Measurements from ENCODE around the gene ZBTB43. TPM values are rescaled to one million over a fixed set of nuclear protein-coding genes. Genes with fewer than 3 reads are reported as not detected.
A peak's percentile ranks its signal among the peaks of the same experiment; 100 is the strongest.

ZBTB43 gene
- total RNA-seq, 2 donors from 2014 or later: 12.5 to 17.0 TPM

- H3K36me3 ChIP-seq: peaks cover 3% of the 10 kb centered on the region
- no peak overlapping the region for H3K27ac ChIP-seq
- peaks cover 19 to 30% of the 10 kb centered on the region in 2 donors for H3K4me1 ChIP-seq (ENCODE audit: control insufficient read depth in 1 of 2, low read depth in 2 of 2)
- no peak overlapping the region for H3K4me3 ChIP-seq
- no peaks in the 10 kb centered on the region for H3K27me3 ChIP-seq (replicated peaks; ENCODE audit: insufficient read depth)
- ATAC-seq (ENCODE audit: insufficient number of reproducible peaks, low FRiP score, low read depth) (no peak), DNase-seq (ENCODE audit: low spot score) (no peak)
- TF ChIP-seq, protein P1, sequence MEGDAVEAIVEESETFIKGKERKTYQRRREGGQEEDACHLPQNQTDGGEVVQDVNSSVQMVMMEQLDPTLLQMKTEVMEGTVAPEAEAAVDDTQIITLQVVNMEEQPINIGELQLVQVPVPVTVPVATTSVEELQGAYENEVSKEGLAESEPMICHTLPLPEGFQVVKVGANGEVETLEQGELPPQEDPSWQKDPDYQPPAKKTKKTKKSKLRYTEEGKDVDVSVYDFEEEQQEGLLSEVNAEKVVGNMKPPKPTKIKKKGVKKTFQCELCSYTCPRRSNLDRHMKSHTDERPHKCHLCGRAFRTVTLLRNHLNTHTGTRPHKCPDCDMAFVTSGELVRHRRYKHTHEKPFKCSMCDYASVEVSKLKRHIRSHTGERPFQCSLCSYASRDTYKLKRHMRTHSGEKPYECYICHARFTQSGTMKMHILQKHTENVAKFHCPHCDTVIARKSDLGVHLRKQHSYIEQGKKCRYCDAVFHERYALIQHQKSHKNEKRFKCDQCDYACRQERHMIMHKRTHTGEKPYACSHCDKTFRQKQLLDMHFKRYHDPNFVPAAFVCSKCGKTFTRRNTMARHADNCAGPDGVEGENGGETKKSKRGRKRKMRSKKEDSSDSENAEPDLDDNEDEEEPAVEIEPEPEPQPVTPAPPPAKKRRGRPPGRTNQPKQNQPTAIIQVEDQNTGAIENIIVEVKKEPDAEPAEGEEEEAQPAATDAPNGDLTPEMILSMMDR (IDR thresholded peaks at IDR 0.05): no peak
- no peaks in the 10 kb centered on the region for H3K9me3 ChIP-seq
Measured at GRCh38 chr9:126859111-126859510, 54.3 kb downstream of the ZBTB43 start.

DNA sequence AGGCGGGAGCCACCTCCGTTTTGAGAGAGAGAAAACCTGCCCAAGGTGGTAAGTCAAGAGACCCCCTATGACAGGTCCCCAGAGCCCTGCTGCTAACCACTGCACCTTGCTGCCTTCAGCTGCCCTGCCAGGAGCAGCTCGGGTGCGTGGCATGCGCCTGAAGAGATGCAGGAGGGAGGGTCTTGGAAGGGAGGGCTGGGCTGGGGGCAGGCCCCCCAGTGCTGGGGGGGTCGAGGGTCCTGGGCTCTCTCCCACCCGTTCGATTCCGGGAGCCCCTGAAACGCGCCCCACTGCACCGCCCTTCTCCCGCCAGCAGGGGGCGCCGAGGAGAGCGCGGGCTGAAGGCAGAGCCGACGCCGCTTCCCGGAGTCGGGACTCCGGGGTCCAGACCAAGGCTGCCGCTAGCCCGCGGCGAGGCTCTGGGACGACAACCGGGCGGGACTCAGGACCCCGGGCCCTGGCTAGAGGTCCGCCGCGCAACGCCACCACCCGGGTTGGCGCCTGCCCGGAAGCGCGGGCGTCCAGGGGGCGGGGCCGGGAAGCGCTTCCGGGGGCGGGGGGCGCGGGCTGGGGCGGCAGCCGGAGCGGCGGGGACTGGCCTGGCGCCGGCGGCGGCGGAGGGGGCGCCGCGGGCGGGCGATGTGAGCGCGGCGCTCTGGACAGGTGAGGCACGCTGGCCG, 55.4 kb downstream of the ZBTB43 start, which contains the start of gene ZBTB34:
Gene ZBTB34, plus strand, starts transcription at position 563 of the 680 bp plus-strand sequence. CDS start 18,761 bp downstream, outside the sequence.
- Histone ChIP-seq H3K4me3 (peak within 1 kb of the TSS; percentile 97), H3K9me3 (no peaks in the 10 kb centered on the region), H3K27me3 (replicated peaks; ENCODE audit: insufficient read depth) (no peaks in the 10 kb centered on the region), H3K36me3 (peaks cover 6% of the 10 kb centered on the region), H3K27ac (peak within 1 kb of the TSS; percentile 82 to 86), H3K4me1 (ENCODE audit: control insufficient read depth in 1 of 2, low read depth in 2 of 2) (peaks cover 19 to 30% of the 10 kb centered on the region in 2 donors)
- ATAC-seq (ENCODE audit: insufficient number of reproducible peaks, low FRiP score, low read depth) (peak; percentile 58), DNase-seq (ENCODE audit: low spot score) (no peak)
- TF ChIP-seq, protein P1 (IDR thresholded peaks at IDR 0.05): peak; percentile 100

DNA sequence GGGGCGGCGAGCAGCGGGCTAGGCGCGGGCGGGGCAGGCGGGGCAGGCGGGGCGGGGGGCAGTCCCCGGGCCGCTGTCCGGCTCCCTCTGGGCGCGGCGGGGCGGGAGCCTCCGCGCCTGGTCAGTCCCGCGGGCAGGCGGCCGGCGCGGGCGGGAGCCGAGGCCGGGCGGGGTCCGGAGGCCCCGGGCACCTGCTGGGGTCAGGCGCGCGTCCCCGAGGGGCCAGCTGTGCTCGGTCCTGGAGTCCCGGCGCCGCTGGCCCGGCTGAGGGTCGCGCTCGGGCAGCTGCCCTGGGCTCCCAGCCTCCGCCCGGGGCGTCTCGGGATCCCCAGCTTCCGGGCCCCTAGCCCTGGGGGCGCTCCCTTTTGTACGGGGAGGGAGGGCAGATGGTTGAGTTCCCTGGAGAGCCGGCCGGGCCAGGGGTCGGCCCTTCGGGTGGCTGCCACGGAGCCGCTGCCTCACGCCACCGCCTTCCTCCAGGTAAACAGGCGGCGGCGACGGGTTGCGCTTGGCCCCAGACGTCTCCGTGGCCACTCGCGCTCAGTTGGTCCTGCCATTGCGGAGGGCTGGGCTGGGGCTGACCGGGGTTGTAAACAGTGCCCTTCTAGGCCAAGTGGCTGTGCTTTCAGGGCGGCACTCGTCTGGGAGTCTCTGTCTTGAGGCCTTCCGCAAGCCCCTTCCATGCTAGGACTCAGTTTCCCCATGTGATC, 56.1 kb downstream of the ZBTB43 start:
- TF ChIP-seq, protein P1 (IDR thresholded peaks at IDR 0.05): no peak
- peak; percentile 39 for ATAC-seq (ENCODE audit: insufficient number of reproducible peaks, low FRiP score, low read depth)
- Histone ChIP-seq H3K9me3 (no peaks in the 10 kb centered on the region), H3K4me3 (peak overlapping the region; percentile 97), H3K27ac (peak overlapping the region; percentile 29 to 81), H3K4me1 (ENCODE audit: control insufficient read depth in 1 of 2, low read depth in 2 of 2) (peaks cover 19 to 31% of the 10 kb centered on the region in 2 donors), H3K36me3 (peaks cover 6% of the 10 kb centered on the region), H3K27me3 (replicated peaks; ENCODE audit: insufficient read depth) (no peaks in the 10 kb centered on the region)
- no peak for DNase-seq (ENCODE audit: low spot score)

GRCh38 chr9:126861707-126862103, 56.9 kb downstream of the ZBTB43 start:
- no peaks in the 10 kb centered on the region for H3K9me3 ChIP-seq
- H3K36me3 ChIP-seq: peaks cover 6% of the 10 kb centered on the region
- no peaks in the 10 kb centered on the region for H3K27me3 ChIP-seq (replicated peaks; ENCODE audit: insufficient read depth)
- no peak for ATAC-seq (ENCODE audit: insufficient number of reproducible peaks, low FRiP score, low read depth)
- peak overlapping the region; percentile 97 for H3K4me3 ChIP-seq
- TF ChIP-seq, protein P1 (IDR thresholded peaks at IDR 0.05): no peak
- H3K27ac ChIP-seq: no peak overlapping the region
- no peak for DNase-seq (ENCODE audit: low spot score)
- H3K4me1 ChIP-seq (ENCODE audit: control insufficient read depth in 1 of 2, low read depth in 2 of 2): peaks cover 19 to 39% of the 10 kb centered on the region in 2 donors

DNA sequence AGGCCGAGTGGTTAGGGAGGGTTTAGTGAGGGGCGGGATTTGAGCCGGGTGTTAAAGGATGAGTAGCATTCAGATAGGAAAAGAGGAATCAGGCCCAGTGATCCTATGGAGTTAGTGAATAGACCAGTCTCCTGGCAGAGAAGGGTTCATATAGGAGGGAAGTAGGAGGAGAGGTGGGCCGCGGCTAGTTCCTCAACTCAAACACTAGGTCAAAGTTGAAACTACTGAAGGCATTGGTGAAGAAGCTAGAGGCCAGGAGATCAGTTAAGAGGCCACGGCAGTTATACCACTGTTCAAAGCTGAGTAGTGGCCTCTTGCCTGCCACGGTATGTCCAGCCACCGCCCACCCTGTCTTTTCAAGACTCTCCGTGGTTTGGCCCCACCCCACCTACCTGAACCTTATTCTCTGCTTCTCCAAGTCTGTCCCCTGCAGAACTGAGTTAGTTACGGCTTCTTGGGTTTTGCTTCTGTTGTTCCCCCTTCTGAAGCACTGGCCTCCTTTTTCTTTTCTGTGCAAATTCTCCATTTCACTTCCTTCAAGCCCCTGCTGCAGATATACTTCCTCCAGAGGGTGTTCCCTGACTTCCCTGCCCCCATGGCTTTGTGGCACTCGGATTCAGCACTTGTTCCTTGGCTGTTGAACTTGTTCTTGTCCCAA, 57.4 kb downstream of the ZBTB43 start:
- H3K27ac ChIP-seq: no peak overlapping the region
- H3K4me3 ChIP-seq: peak overlapping the region; percentile 97
- no peaks in the 10 kb centered on the region for H3K9me3 ChIP-seq
- ATAC-seq (ENCODE audit: insufficient number of reproducible peaks, low FRiP score, low read depth): no peak
- H3K36me3 ChIP-seq: peaks cover 6% of the 10 kb centered on the region
- H3K27me3 ChIP-seq (replicated peaks; ENCODE audit: insufficient read depth): no peaks in the 10 kb centered on the region
- H3K4me1 ChIP-seq (ENCODE audit: control insufficient read depth in 1 of 2, low read depth in 2 of 2): peaks cover 19 to 42% of the 10 kb centered on the region in 2 donors
- TF ChIP-seq, protein P1 (IDR thresholded peaks at IDR 0.05): no peak
- no peak for DNase-seq (ENCODE audit: low spot score)

Measured in thoracic aorta (tissue), 2 donors.